HG03139 (cell line): ENCODE measurements around the gene GRB14.
A peak's percentile ranks its signal among the peaks of the same experiment; 100 is the strongest.

Source experiments
- ATAC-seq: cut with Tn5 transposase; IDR thresholded peaks from one replicate; pipeline ENCODE4 v1.9.1; 2021; ENCODE audit not compliant: unreplicated experiment

Gene GRB14

DNA sequence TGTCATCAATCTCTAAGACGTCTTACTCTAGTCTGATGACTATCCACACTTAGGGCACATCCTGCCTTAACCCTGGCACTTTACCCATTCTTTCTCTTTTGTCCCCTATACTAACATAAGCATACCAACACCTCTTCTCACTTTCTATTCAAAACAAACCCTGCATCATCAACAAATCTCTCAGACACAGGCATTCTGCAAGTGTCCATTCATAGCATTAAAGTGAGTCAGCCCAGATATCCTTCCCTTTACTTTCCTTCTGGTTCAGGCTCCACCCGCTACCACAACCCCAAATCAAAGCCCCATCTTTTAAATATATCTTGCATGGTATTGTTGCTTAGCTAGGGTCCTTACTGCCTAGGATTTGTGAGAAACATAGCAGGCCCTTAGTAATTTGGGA lies 3.8 kb downstream of the GRB14 start:
- ATAC-seq = no peak

DNA sequence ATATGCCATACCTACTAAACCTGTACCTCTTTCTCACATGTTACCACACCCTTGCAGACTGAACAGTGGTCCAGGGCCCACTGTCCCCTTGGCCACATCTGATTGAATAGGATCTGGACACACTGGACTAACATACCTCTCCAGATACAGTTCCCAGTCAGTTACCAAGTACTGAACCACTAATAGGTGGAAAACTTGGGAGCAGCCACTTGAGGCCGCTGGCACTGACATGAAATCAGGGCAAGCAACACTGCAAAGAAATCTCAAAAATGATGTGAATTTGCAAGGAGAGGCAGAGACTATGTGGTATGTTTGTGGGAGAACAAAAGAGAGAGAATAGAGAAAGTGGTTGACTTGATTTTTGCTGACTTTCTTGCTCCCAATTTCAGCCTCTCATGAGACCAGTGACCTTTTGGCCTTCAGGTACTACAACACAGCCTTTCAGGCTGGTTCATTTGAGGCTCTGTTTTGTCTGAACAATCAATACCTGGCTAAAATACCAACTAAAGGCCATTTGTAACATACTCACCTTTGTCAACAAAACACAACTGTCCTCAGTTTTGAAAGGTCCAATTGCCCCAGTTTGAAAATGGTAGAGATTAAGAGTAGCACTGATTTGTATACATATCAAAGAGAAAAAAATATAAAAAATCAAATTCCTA lies 7.8 kb downstream of the GRB14 start:
- ATAC-seq = no peak

DNA sequence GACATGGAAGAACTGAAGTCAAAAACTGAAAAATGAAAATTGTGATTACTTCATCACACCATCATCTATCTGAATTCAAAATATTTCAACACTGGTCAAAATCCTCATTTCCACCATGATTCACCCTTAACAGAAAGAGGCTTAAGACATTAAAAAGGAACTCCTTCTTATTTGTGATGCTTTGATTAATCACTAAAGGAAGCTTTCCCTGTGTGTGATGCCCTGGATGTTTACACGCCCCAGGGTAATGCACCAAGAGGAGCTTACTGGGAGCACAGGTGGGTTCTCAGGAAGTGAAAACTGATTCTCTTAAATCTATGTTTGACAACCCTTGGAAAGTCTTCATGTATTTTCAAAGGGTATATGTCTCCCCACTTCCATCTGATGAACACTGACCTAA lies 11.5 kb downstream of the GRB14 start:
- ATAC-seq = no peak

DNA sequence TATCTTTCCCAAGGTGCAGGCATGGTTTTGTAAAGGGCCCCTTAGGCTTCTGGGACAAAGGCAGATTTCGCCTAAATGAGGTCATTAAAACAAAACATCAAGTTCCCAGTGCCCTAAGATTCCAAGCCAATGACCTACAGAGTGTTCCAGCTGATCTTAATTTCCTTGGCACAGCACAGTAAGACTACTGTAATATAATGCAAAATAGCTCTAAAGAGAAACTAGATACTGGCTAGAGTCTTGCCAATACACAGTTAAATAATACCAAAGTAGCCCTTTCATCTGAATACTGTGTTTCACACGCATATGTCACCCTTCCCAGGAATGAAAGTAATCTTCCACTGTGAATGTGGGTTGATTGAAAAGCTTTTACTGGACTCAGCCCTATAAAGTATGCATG lies 14.7 kb downstream of the GRB14 start:
- ATAC-seq = no peak

DNA sequence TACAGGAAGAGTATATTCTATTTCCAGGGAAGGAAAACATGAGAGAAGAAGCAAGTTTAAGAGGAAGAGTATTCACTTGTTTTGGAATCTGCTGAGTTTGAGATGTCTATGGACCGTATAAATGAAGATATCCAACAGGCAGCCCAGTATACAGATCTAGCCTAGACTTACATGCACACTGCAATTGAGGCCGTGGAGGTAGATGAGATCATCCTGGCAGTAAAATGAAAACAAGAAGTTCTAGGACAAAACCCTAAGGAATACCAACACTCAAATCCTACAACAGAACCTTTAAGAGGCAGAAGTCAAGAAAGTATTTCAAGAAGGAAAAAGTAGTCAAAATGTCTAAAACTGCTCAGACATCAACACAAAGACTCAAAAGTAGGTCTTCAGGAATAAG lies 16.0 kb downstream of the GRB14 start:
- ATAC-seq = no peak

DNA sequence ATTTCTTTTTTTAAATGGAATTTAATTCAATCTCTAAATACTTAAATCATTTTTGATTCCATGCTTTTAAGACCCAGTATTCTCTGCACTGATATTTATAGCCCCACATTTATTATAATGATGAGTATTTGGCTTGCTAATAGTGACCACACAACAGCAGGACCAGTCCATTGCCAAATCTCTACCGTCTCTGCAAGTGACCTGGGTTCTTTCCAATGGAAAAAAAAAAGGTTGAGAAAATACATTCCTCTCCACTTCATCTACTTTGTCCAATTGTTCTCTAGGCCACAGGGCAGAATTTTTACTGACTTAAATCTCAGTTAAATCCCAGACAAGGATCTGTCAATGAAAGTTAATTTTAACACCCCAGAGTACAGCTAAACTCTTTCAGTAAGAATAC lies 20.5 kb downstream of the GRB14 start:
- ATAC-seq = no peak

DNA sequence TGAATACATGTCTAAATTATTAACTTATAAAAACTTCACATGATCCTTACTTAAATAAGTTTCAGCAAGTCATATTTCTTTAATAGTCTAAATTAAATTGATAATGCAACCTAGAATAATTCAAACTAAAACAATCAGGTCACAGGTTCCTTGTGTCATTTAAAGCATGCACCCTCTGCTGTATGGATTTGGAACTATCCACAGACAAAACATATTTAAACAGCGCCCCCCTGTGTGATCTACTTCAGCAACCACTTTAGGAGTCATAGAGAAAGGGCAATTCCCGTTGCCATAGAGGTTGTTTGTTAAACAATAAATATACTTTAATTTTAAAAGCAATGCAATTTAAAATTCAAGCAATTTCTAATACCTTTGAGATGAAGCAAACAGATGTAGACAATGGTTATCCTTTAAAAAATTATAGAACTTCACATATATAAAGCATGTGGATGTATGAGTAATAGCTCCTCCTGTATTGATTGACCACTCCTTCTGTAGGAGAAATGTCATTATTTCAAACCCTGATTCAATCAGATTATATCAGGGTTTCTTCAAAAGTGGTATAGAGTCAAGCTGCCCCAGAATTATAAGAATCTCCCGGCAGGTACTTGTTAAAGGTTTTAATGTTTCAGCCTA lies 21.2 kb downstream of the GRB14 start:
- ATAC-seq = peak; percentile 96

DNA sequence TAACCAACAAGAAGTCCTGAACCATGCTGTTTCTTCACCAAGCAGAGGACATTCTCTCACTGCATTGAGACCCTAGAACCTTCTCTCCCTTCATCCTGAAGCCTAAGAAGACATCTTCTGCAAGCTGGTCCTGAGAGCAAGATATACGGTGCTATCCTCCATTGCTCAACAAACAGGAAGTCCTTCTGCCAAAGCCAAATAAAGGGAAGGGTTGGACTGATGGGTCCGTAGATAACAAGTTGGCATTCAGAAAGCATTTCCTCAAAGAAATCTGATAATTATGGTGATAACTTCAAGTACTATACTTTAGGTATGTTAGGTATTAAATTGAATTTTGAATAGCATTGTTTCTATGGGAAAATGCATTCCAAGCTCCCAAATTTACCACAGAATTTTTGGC lies 23.3 kb downstream of the GRB14 start:
- no peak for ATAC-seq

DNA sequence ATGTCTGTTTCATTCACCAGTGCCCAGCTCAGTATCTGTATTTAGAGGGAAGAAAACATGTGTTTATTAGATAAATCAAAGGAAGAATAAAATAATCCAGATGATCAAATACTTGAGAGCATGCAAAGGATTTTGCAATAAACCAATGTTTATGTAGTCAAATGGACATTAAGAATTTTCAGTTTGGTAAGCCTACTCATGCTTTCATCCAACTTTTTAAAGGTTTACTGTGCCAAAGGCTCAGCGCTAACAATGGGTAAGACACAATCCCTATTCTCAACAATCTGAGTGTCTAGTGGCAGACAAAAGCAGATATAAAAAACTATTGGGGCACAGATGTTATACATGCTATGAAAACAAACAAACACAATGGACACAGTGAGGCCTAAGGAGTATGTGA lies 26.3 kb downstream of the GRB14 start:
- ATAC-seq = no peak

DNA sequence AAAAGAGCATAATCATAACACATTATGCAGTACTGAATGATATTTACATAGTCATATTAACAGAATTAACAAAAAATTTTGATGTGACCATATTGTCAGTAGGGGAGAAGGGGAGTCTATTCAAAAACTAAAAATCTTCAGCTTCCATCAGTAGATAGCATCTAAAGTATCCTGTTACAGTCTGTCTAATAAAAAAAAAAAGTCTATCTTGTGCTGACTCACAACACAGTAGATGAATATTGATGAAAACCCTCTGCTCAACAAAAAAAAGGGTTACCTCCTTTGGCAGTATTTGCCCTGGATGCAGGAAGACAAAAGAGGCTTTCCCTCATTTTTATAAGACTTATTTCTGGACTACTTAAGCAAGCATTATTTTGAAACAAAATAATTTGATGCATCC lies 27.3 kb downstream of the GRB14 start:
- no peak for ATAC-seq

DNA sequence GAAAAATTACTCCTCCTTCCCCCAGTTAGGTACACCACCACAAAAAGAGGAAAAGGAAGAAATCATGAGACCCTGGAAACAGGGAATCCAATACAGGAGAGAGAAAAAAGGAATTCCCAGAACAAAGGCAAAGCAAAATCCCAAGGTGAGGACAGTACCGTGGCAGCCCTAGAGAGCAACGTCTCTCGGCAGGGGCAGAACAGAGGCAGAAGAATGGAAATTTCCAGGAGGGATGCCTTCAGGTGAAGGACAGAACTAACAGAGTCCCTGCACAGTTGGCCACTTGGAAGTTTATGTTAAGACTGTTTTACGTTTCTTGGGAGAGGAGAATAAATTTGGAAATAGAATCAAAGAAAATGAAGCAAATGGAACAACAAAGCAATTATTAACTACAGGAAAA lies 27.7 kb downstream of the GRB14 start:
- ATAC-seq = no peak

DNA sequence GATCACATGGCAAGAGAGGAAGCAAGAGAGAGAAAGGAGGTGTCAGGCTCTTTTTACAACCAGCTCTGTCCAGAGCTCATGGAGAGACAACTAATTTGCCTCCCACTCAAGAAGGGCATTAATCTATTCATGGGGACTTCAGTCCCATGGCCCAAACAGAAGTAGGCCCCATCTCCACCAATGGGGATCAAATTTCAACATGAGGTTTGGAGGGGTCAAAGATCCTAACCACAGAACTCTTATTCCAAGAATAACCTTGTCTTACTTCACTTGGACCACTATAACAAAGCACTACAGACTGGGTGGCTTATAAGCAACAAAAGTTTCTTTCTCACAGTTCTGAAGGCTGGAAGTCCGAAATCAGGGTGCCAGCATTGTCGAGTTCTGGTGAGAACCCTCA lies 31.8 kb downstream of the GRB14 start:
- ATAC-seq = no peak

DNA sequence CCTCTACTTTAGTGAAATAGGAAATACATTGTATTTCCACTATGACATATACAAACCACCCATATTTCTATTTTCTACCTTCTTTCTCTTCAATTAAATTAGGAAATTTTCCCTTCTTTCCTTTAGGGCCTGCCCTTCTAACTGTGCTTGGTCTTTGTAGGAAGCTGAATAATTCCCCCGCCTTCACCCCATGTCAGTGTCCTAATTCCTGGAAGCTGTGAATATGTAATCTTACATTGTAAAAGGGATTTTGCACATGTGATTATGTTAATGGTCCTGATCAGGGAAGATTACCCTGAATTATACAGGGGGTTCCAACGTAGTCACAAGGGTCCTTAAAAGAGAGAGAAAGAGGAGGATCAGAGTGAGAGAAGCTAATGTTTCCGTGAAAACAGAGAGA lies 40.2 kb downstream of the GRB14 start:
- ATAC-seq = no peak

DNA sequence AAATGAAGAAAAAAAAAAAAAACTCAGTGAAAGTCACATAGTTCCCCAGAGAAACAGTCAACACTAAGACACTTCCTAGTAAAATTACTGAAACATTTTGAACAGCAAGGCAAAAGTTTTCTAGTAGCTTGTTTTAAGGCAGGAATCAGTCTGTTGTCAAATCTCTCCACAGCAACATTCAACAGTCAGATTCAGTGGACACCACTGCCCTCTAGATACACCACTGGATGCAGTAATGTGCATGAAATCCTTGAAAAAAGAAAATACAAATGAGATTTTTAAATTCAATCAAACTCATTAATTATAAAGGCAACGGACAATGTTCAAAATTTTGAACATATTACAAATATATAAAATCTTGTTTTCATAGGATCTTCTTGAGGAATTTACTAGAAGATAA lies 46.4 kb downstream of the GRB14 start:
- no peak for ATAC-seq

DNA sequence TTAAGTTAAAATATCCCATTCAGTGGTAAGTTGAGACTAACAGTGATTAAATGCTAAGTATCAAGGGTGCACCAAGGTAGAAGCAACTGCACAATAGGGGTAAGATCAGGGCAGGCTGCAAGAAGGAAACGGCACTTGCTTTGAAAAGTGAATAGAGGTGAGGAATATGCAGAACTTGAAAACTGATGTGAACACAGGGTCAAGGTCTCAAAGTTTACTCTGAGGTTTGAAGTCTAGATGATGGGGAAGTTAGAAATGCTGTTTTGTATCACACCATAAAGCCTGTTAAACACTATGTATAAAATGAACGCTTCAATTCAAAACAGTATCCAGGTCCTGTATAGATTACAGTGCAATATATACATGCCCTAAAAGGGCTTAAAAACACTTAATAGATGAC lies 50.8 kb downstream of the GRB14 start:
- no peak for ATAC-seq

DNA sequence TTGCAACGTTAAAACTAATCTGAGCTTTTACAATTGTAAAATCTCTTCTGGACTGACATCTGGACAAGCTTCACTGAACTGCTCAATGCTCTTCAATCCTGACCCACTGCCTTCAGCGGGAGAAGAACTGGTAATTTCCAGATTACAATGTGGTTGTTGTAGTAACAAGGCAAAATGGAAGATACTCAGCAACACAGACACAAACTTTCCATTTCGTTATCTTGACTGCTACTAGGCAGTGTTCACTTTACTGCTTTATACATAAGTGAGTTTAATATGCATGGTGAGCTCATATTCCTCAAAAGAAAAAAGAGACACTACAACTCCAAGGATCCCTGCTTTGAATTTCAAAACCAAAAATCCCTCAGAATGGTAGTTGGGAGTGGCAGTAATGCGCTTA lies 51.9 kb downstream of the GRB14 start:
- no peak for ATAC-seq

DNA sequence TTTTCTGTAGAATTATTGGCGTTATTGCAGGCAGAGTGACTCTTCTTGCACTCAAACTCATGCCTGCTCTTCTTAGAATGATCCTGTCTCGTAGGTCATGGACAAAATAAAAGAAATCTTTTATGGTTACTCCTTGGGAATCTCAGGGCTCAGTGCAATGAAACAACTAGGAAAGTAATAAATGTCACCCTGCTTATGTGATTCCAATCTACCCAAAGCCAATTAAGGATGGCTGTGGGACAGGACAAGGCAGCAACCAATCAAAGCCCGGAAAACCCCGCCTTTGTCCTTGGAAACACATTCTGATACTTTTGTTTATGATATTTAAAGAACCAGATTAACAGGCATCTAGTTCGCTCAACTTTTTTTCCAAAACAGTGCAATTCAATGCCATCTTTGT lies 53.0 kb downstream of the GRB14 start:
- no peak for ATAC-seq

DNA sequence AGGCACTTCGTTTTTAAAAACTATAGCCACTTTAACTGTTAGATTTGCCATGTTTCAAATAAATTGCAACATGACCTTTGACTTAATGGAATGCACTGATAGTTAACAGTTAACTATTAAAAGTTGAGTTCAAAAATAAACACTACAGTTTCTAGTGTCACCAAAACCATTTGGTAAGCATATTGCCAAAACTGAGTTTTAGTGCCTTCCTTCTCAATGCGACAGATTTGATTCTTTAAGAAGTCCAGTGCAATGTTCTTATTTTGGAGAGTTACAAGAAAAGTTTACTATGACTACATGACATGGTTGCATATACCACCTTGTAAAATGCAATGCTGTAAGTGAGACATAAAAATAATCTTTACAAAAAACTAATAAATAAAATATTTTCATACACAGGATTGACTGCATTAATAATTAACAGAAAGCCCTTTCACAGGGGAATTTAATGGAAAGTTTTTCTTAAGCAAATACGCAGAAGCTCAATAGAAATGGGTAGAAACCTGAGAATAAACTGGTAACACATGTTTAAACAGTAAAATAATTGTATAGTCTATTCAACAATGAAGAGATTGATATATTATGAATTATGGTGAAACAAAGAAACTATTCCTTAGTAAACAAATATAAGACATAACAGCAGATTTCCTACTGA lies 53.8 kb downstream of the GRB14 start:
- ATAC-seq = no peak

DNA sequence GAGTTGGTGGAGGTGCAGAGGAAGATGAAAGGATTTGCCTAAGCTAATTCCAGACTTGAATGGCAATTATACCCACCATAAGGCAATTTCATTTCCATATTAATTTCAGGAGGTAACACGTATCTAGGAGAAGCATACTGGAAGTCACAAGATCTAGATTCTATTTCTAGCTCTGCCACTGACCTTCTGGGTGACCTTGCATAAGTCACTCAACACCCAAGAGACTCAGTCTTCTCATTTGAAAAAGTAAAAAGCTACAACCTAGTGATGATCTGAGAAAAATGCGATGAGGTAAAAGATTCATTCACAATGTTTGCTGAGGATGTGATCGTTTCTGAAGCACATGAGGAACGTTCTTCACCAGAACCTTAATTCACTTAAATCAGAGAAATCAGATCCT lies 55.9 kb downstream of the GRB14 start:
- ATAC-seq = no peak

DNA sequence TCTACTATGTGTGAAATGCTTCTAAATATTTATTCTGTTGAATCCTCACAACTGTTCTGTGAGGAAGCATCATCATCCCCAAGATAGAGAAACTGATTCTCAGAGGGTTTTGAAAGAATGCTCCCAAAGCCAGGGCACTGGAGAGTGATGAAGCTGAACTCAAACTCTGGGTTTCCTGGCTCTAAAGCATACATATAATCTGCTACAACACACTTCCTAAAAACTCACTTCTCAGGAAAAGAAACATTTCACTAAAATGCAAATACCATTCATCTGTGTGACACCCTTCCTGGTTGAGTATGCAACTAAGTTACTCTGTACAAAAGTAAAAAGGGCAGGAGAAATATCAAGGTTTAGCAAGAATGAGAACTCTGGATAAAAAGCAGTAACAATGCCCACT lies 58.6 kb downstream of the GRB14 start:
- ATAC-seq = no peak

DNA sequence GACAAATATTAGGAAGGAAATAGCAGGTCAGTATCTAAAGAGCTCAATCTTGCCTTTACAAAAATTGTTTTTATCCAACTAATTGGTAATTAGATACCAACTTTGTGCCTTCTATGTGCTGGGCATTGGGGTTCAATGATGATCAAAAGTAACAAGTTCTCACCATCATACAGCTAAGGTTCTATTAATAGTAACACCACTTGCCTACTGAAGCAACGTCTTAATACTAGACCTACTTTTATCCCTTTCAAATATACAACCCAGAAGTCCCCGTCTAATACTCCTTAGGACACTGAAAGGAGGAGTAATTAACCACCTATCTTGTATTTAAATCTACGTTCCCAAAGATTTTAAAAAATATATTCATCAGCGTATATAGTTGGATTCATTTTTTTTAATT lies 59.3 kb downstream of the GRB14 start:
- ATAC-seq = no peak

DNA sequence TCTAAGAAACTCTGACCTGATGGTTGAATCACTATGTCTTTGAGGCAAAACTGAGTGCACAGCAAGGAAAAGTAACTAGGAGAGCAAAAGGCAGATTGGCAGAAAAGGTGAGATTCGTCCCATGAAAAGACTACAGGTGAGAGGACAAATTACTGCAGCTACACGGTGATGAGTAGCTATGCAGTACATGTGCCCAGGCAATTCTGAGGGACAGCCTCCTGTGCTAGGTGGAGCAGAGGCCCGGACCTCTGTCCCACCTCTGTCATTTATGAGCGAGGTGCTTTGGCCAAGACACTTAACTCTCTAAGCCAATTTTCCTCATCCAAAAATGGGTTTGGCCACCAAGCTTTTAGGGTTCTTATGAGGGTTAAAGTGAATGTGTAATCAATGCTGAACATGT lies 59.9 kb downstream of the GRB14 start:
- no peak for ATAC-seq

DNA sequence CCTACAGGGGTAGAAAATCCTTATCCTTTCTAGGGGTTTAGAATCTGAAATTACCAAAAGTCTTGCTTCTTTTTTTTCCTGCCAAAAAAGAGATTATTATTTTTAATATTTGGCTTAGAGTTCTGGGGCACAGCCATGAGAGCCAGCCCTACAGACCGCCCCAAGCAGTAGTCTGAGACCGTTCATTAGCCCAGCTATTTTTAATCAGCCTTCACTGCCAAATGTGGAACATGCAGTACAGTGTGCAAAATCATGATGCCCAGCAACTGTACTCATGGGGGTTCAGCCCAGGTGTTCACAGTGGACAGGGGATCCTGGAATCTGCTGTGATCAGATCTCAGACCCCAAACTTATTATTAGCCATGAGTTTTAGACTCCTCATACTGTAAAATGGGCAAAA lies 60.4 kb downstream of the GRB14 start:
- no peak for ATAC-seq
